ENCODE results near the gene SALL2. TPM values are rescaled to one million over a fixed set of nuclear protein-coding genes. Genes with fewer than 3 reads are reported as not detected.

Gene SALL2
- total RNA-seq, 1 experiment from 2014 or later: 3.5 TPM

- intact Hi-C loops (cut with micrococcal nuclease; ENCODE audit: unreplicated experiment): no loop called here
- BruUV-seq (replicated peaks): no TSS peak
- CTCF ChIA-PET: no interaction called here
- Mint-ChIP-seq H3K9me3 (ENCODE audit: low read depth, unreplicated experiment) (no peaks in the 10 kb centered on the region), H3K36me3 (ENCODE audit: insufficient read depth, unreplicated experiment) (no peaks in the 10 kb centered on the region), H3K27ac (ENCODE audit: unreplicated experiment) (no peak overlapping the region), H3K27me3 (ENCODE audit: unreplicated experiment) (peaks cover 75% of the 10 kb centered on the region), H3K4me1 (ENCODE audit: low read depth, unreplicated experiment) (peaks cover 14% of the 10 kb centered on the region), H3K4me3 (ENCODE audit: low read depth, unreplicated experiment) (peak overlapping the region; percentile 12)
- DNase-seq: no peak
- TF ChIP-seq, protein P1, sequence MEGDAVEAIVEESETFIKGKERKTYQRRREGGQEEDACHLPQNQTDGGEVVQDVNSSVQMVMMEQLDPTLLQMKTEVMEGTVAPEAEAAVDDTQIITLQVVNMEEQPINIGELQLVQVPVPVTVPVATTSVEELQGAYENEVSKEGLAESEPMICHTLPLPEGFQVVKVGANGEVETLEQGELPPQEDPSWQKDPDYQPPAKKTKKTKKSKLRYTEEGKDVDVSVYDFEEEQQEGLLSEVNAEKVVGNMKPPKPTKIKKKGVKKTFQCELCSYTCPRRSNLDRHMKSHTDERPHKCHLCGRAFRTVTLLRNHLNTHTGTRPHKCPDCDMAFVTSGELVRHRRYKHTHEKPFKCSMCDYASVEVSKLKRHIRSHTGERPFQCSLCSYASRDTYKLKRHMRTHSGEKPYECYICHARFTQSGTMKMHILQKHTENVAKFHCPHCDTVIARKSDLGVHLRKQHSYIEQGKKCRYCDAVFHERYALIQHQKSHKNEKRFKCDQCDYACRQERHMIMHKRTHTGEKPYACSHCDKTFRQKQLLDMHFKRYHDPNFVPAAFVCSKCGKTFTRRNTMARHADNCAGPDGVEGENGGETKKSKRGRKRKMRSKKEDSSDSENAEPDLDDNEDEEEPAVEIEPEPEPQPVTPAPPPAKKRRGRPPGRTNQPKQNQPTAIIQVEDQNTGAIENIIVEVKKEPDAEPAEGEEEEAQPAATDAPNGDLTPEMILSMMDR (IDR thresholded peaks at IDR 0.05; ENCODE audit: unreplicated experiment): no peak
Observed at GRCh38 chr14:21537090-21537424, 10.9 kb upstream of the SALL2 start.

DNA sequence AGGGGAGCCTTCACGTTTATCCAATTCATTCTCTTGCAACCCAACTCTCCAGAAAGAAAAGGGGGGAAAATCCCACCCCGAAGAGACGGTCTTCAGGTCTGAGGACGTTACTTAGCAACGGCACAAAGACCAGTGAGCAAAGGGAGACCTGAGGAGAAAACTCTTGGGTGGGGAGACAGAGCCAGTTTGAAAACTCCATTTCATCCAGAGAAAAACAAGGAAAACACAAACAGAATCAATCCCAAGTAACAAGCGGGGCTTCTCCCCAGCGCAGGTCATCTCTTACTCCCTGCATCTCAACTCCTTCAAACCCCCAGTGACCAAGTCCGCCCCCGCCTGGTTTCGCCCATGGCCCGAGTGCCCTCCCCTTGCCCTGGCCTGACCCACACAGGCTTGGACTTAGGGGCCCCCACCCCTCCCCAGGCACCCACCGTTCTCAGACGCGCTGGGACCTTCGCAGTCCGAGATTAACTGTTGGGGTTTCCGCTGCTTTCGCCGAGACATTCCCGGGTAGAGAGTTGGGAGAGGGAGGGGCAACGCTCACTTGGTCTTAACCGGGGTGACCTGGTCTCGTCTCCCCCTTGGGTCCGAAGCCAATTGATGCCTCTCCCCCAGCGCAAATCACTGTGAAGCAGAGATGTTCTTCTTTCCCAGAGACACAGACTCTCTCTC, 10.4 kb upstream of the SALL2 start:
- no peak for DNase-seq
- BruUV-seq (replicated peaks): no TSS peak
- CTCF ChIA-PET: interaction anchor here (1.0 kb wide), 1 partner anchor 9 kb away, joined by 3 read pairs; no protein-coding TSS in a partner anchor
- Mint-ChIP-seq H3K9me3 (ENCODE audit: low read depth, unreplicated experiment) (no peaks in the 10 kb centered on the region), H3K27me3 (ENCODE audit: unreplicated experiment) (peaks cover 75% of the 10 kb centered on the region), H3K36me3 (ENCODE audit: insufficient read depth, unreplicated experiment) (no peaks in the 10 kb centered on the region), H3K4me1 (ENCODE audit: low read depth, unreplicated experiment) (peaks cover 14% of the 10 kb centered on the region), H3K27ac (ENCODE audit: unreplicated experiment) (no peak overlapping the region), H3K4me3 (ENCODE audit: low read depth, unreplicated experiment) (peak overlapping the region; percentile 12)
- intact Hi-C loops (cut with micrococcal nuclease; ENCODE audit: unreplicated experiment): no loop called here
- TF ChIP-seq, protein P1 (IDR thresholded peaks at IDR 0.05; ENCODE audit: unreplicated experiment): no peak

- H3K4me3 Mint-ChIP-seq (ENCODE audit: low read depth, unreplicated experiment): peak overlapping the region; percentile 12
- no peak for DNase-seq
- TF ChIP-seq, protein P1 (IDR thresholded peaks at IDR 0.05; ENCODE audit: unreplicated experiment): no peak
- H3K36me3 Mint-ChIP-seq (ENCODE audit: insufficient read depth, unreplicated experiment): no peaks in the 10 kb centered on the region
- no peaks in the 10 kb centered on the region for H3K9me3 Mint-ChIP-seq (ENCODE audit: low read depth, unreplicated experiment)
- no TSS peak for BruUV-seq (replicated peaks)
- no peak overlapping the region for H3K27ac Mint-ChIP-seq (ENCODE audit: unreplicated experiment)
- intact Hi-C loops (cut with micrococcal nuclease; ENCODE audit: unreplicated experiment): no loop called here
- H3K27me3 Mint-ChIP-seq (ENCODE audit: unreplicated experiment): peaks cover 75% of the 10 kb centered on the region
- CTCF ChIA-PET: interaction anchor here (1.0 kb wide), 1 partner anchor 9 kb away, joined by 3 read pairs; no protein-coding TSS in a partner anchor
- H3K4me1 Mint-ChIP-seq (ENCODE audit: low read depth, unreplicated experiment): peaks cover 14% of the 10 kb centered on the region
Observed at GRCh38 chr14:21535545-21536417, 9.6 kb upstream of the SALL2 start.

DNA sequence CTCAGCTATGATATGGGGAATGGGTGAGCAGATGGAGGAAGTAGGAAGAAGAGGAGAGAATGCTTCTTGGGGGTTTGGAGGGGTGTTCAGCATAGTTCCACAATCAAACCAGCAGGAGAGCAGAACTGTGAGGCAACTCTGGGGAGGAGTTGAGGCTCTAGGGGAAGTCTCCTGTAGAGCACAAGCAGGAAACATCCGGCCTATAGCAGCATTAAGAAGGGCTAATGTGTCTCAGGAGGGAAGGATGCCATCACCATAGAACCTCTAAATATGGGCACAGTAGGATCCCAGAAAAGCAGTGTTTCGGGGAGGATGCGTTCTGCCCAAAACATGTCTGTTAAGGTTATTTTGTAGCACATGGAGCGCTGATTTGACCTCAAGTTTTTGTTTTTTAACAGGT, 8.4 kb upstream of the SALL2 start:
- intact Hi-C loops (cut with micrococcal nuclease; ENCODE audit: unreplicated experiment): no loop called here
- CTCF ChIA-PET: no interaction called here

More for the DNA sequence above, 8.4 kb upstream of the SALL2 start:
- Mint-ChIP-seq H3K9me3 (ENCODE audit: low read depth, unreplicated experiment) (no peaks in the 10 kb centered on the region), H3K27ac (ENCODE audit: unreplicated experiment) (no peak overlapping the region), H3K36me3 (ENCODE audit: insufficient read depth, unreplicated experiment) (no peaks in the 10 kb centered on the region), H3K27me3 (ENCODE audit: unreplicated experiment) (peaks cover 70% of the 10 kb centered on the region), H3K4me3 (ENCODE audit: low read depth, unreplicated experiment) (no peak overlapping the region), H3K4me1 (ENCODE audit: low read depth, unreplicated experiment) (peaks cover 14% of the 10 kb centered on the region)
- BruUV-seq (replicated peaks): no TSS peak
- TF ChIP-seq, protein P1 (IDR thresholded peaks at IDR 0.05; ENCODE audit: unreplicated experiment): no peak
- DNase-seq: no peak
